NCI-H2227 treated with DMSO at 0.1 percent for 48 hours (cell line): ENCODE measurements around the gene SERINC5.

ENCODE experiments used
- DNase-seq: peaks from one replicate; lab custom pipeline; 2025; lab: John Stamatoyannopoulos, UW

SERINC5 gene

GRCh38 chr5:80094236-80094738 is 161.6 kb downstream of the SERINC5 start:
- no peak for DNase-seq

DNA sequence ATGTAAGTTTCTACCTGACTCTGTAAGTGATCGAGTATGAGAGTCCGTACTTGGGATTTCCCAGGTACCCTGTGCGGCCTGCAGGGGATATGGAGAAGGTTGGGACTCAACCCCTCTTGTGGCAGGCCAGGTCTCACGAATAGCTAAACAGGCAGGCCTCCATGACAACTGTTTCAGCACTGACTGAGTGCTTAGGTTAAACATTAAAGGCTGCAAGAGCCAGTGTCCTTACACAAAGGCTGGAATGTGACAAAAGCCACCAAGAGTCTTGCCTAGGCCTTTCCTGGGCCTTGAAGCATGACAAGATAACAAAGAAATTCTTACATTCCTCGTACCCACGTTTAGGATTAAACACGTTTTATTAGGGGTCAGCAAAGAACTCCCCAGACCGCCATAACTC is 162.1 kb downstream of the SERINC5 start:
- DNase-seq = no peak

DNA sequence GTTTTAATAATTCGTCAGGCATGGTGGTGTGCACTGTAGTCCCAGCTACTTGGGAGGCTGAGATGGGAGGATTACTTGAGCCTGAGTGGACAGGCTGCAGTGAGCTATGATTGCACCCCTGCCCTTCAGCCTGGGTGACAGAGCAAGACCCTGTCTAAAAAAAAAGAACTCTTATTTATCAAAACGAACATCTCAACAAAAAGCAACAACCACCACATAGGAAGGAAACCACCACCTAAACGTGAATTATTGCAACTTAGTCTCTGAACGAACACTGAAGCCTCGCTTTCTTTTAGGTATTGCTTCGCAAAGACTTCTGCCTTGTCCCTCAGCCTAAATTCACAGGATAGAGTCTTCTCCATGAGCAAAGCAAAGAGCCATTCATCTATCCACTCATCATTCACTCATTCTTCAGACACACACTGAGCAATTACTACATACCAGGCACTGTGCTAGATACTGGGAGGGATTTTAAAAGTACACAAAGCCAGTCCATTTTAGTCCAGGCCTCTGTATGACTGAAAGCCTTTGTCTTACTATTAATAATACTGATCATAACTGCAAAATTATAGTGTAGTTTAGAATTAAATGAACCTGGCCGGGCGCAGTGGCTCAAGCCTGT is 163.3 kb downstream of the SERINC5 start:
- DNase-seq = no peak

DNA sequence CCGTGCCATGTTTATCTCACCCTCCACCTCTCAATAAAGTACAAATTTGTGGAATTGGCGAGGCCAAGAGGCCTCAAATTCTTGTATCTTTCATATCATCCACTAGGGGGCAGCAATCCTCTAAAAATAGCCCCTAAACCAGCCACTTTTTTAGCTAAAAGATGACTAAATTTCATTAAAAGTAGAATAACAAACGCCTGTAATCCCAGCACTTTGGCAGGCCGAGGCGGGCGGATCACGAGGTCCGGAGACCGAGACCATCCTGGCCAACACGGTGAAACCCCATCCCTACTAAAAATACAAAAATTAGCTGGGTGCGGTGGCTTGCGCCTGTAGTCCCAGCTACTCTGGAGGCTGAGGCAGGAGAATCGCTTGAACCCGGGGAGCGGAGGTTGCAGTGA is 164.1 kb downstream of the SERINC5 start:
- DNase-seq = peak; percentile 47

DNA sequence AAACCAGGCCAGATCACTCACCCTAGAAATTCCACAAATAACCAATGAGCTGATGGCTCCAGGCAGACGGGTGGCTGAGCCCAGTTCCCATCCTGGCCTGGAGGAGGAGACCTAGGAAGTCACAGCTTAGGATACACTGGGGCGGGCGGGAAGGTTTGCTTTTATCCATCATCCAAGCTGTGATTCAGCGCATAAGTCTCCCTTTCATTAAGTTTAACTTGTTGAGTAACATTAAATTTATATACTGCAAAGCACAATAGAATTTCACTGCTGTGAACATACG is 165.0 kb downstream of the SERINC5 start:
- DNase-seq = no peak

- peak; percentile 48 for DNase-seq
These were observed 172.6 kb downstream of the SERINC5 start for GRCh38 chr5:80083101-80083890.

DNA sequence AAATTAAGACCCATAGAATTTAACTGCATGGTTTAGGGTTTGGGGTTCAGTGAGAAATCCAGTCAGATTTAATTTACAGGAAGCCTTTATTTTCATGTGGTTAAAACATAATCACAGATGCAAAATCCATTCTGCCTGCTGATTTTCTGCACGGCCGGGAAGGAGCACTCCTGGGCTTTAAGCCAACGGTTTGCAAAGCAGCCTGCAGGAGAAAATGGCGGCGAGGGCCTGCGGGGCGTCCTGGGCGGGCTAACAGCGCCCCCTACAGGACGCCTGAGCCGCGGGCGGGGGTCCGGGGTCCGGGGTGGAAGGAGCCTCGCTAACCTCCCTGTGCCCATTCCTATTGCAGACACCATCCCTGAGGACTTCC is 173.1 kb downstream of the SERINC5 start:
- peak; percentile 6 for DNase-seq

DNA sequence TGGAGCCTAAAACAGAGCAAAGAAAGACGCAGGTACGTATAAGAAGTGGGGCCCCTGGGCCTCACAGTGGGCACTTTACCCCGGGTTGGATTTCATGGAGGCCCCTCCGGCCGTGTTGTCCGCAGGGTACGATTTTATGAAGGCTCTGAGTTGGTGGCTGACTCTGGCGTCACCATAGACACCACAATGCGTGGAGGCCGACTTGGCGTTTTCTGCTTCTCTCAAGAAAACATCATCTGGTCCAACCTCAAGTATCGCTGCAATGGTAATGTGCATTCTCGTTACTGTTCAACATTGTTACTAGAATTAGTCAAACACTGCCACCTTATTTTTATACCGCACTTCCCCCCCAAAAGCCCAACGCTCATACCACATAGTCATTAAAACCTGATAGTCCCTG is 173.6 kb downstream of the SERINC5 start:
- no peak for DNase-seq

DNA sequence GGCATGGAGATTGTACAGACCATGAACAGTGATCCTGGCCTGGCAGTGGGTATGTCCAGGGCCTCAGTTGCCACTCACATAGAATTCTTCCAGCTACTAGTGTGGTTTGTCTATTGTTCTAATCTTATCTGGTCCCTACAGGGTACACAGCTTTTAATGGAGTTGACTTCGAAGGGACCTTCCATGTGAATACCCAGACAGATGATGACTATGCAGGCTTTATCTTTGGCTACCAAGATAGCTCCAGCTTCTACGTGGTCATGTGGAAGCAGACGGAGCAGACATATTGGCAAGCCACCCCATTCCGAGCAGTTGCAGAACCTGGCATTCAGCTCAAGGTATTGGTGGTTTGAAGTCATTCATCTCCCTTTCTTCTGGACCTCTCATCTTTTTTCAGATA is 176.9 kb downstream of the SERINC5 start:
- DNase-seq = no peak

DNA sequence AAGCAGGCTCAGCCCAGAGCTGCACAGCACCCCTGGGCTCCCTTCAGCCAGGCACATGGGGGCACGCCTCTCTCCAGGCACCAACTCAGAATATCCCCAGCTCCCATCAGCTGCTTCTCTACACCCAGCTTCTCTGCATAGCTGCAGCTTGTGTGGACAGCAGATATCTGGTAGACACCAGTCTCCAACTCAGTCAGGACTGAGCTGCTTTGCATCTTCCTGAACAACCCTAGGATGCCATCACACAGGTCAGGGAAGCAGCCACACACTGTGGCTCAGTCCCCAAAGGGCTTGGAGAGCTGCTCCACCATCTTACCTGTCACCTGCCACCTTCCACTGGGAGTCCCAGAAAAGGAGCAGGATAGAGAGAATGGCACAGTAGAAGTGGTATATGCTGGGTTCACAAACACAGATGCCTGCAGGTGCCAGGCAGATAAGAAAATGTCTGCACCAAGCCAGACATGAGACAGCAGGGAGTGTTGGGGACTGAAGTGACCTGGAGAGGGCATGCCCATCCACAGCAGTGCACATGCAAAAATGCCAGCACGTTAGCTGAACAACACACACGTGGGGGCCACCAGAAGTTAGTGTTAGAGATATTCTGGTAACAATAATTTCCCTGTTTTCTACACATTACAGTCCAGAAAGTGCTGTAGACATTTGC is 178.7 kb downstream of the SERINC5 start:
- DNase-seq = no peak

DNA sequence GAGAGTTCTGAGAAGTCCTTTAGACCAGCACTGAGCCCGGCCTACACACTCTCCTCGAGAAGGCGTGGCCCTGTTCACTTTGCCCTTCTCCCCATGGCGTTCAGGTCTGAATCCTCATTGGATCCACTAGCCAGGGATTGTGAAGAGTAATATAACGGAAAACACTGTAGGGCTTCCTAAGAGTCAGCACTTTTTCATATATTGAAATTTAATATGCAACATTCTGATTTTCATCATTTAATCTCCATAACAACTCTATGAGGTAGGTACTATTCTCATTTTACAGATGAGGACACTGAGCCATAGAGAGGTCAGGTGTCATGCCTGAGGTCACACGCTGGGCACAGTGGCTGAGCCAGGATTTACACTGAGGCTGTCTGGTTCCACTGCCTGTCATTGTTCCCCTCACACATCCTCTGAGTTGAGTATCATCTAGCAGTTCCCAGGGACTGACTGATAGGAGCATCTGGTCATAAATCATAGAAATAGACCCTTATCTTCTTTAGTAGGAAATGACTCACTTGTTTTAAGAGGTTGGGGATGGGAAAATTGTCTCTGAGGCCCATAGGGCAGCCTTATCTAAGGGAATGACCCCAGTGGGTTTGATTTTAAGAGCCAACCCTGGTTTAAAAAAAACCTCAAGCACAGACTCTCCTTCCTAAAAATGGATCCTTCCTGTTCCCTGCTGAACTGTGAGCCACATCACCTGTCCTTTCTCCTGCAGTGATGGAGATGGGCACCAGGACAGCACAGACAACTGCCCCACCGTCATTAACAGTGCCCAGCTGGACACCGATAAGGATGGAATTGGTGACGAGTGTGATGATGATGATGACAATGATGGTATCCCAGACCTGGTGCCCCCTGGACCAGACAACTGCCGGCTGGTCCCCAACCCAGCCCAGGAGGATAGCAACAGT is 179.5 kb downstream of the SERINC5 start:
- no peak for DNase-seq

- no peak for DNase-seq
These were observed 183.5 kb downstream of the SERINC5 start for GRCh38 chr5:80072103-80073073.

DNA sequence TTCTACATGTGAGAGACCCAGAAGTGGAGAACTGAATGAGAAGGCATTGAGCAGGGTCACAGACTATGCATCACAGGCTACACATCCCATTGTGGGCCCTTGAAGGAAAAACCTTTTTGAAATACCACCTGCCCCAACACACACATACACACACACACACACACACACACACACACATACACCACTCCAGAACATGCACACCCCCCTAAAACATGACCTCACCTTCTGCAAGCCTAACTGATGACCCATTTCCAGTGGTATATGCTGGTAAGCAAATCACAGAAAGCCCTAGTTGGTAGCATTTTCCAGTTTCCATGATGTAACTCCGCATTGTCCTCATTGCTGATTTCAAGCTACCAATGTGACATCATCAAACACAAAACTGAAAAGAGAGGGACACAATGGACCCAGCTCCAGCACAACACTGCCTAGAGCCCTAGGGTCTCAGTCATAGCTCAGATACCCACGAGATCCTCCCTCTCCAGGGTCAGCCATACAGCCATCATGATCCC is 184.3 kb downstream of the SERINC5 start:
- no peak for DNase-seq

GRCh38 chr5:80070338-80071056 is 185.4 kb downstream of the SERINC5 start:
- no peak for DNase-seq

GRCh38 chr5:80069918-80070318 is 185.9 kb downstream of the SERINC5 start:
- DNase-seq = no peak

DNA sequence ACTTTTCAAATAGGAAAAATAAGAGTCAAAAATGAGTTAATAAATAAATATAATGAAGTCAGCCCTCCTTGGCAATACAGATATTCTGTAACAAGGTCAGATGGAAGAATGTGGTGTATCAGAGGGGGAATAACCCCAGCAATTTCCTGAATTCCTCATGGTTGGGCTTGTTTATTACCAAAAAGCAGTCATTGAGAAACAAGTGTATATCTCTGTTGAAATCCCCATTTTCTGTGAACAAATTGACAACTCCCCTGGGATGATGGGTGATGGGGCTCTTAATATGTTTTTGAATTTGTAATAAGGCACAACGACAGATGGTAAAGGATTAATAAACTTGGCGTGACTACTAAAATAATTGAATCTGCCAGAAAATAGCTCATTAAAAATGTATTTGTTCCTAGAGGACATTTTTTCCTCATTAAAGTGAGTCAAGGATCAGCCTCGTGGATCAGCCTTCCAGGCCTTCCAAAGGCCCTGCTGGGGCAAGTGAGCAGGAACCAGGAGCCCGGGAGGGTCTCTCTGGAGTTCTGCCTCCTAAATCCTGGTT is 186.5 kb downstream of the SERINC5 start:
- no peak for DNase-seq

DNA sequence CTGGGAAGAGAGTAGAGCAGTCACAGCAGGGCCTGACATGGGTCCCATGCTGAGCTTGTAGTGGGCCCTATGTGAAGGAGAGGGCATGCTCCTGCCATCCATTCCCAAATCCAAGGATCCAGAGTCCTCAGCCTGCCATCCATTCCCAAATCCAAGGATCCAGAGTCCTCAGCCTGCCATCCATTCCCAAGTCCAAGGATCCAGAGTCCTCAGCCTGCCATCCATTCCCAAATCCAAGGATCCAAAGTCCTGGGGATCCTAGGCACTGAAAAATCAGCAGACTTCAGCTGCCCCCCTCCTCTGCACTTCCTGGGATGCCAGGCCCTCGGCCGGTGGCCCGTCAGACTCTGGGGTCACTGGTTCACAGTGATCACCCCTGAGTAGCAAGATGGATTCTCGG is 187.1 kb downstream of the SERINC5 start:
- no peak for DNase-seq

- no peak for DNase-seq
These were observed 187.6 kb downstream of the SERINC5 start for GRCh38 chr5:80068246-80068636.

DNA sequence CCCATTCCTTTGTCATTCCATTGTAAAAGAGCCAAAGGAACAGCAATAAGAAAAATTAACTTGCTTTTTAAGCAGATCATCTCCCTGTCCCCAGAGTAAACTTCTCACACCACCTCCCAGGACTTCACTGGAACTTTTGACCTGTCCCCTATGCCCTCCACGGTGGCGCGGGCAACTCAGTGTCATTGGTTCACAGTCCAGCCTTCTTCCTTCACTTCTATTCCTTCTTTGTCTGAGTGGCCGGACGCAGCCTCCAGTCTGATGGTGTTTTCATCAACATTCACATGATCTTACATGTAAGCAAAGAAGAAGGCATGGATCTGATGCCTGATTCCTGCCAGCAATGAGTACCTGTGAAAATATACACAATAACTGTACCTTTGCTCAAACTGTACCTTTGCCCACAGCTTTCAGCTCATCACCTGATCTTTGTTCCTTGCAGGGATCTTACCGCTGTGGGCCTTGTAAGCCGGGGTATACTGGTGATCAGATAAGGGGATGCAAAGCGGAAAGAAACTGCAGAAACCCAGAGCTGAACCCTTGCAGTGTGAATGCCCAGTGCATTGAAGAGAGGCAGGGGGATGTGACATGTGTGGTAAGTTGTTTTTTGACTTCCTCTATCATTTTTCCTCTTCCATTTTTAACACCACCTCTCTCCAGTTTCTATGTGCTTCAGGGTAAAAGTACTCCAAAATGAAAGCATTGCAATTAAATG is 188.2 kb downstream of the SERINC5 start:
- no peak for DNase-seq
